GM21360 (cell line): ENCODE results near the gene SLC51B.
"Not testable (repeated sequence)": the region's sequence is repeated elsewhere in the genome, so short reads cannot be mapped to it uniquely, and the experiment has no call there.

ENCODE experiments used
- ATAC-seq: cut with Tn5 transposase; IDR thresholded peaks from one replicate; pipeline ENCODE4 v1.9.1; 2021; ENCODE audit warnings: mild to moderate bottlenecking, moderate library complexity; ENCODE audit not compliant: unreplicated experiment

The SLC51B gene

DNA sequence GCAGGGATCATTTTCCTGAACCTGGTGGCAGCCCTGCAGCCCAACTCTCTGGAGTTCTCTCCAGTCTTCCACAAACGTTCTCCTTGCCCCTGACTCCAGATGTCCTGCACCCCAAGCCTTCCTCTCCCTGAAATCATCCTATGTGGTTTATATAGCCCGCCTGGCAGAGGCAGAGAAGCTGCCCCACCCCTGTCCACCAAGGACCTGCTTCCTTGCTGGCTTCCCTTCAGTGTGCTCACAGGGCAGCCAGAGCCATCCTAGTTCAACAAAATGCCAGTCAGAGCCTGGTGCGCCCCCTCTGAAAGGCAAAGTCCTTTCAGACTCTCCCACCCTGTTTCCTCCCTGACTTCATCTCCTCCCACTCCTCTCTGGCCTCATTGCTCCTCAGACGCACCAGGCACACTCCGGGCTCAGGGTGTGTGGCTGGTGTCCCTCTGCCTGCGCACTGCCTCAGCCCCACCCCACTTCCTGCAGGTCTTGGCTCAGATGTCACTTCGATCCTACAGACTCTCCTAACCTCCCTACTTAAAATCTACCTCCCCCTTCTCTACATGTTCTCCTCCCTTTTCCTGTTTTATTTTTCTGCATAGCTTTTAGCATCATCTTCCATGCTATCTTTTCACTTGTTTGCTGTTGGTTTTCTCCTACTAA, 37.2 kb downstream of the SLC51B start:
- no peak for ATAC-seq

GRCh38 chr15:65083262-65083701, 38.1 kb downstream of the SLC51B start:
- ATAC-seq: no peak

- ATAC-seq: no peak
Measured at GRCh38 chr15:65084500-65085206, 39.5 kb downstream of the SLC51B start.

DNA sequence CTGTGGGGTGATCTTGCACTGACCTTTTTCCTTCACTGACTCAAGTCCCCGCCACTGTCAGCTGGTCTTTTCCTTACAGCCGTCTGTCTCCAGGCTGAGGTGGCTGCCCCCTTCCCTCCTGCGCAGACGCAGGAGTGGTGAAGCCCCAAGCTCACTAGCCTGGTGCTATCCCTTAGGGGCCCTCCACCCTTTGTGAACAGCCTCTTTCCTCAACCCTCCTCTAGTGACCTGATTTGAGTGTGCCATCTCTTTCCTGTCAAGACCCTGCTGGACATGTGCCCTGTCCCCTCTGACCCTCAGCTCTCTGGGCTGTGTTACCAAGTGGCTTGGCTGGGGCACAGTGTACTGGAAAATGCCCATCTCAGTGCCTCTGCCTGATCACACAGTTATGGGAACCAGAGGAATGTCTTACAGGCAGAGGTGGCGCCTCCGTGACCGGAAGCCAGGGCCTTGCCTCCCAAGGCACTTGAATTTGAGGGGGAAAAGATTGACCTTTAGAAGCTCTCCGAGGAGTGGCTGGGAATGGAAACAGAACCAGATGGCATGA, 40.1 kb downstream of the SLC51B start:
- no peak for ATAC-seq

GRCh38 chr15:65085990-65086679, 40.9 kb downstream of the SLC51B start:
- no peak for ATAC-seq

- no peak for ATAC-seq
Measured at GRCh38 chr15:65086680-65087111, 41.5 kb downstream of the SLC51B start.

DNA sequence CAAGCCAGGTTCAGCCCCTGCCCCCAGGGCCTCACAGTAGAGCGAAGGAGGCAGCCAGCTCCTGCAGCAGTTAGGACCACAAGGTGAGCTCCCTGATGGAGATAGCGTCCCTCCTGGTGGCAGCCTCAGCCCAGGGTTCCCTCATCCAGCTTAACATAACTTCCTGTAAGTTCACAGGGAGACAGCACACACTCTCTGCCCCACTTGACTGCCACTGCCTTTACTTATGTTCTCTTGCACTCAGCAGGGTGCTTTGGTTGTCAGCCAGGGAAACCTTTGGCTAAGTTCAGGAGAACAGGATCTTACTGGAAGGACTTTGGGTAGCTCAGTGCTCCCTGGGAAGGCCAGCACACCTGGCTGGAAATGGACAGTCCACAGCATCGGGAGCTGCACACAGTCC, 42.2 kb downstream of the SLC51B start:
- ATAC-seq: no peak

DNA sequence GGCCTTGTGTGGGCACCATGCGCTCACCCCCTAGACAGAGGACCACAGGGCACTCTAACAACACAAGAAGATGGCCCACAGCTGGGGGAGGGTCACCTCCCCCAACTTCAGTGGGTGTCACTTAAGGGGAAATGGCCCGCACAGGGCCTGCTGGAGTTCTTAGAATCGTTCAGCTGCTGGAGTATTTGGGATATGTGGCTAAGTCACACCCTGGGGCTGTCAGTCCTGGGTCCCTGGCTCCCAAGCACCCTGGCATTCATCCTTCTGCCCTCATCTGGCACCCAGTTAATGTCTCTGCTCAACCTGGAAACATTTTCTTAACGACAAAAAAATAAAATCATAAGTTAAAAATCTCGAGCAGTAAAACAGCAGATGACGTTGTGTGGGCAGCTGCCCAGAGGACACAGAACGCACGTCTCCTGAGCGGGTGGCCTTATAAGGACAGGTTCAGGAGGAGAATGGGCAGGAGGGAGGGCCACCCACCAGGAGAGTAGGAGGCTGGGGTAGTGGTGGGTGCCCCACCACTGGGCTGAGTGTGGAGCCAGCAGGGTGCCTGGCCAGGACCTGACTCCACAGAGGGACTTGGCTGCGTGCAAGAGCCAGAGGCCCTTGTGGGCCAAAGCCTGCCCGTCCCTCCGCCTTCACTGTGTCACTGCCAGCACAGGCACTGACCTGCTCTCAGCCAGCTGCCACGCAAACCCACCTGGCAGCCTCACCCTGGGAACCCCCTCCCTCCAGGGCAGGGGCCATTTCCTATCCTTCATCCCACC, 42.9 kb downstream of the SLC51B start:
- no peak for ATAC-seq

DNA sequence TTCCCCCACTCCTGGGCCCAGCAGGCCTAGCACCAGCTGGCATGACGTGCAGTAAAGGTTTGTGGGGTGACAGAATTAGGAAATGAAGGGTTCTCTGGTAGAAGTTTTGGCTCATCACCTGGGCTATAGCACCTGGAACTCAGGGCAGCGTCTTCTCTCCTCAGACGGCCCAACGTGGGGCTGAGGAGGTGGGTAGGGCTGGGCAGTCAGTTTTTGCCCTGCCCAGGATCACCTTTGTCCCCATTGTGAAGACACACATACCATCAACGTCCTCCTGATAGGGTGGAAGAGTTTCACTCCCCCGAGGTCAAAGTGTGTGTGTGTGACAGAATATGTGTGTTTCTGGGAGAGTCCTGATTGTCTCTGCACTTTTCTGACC, 43.4 kb downstream of the SLC51B start:
- ATAC-seq: no peak

- no peak for ATAC-seq
Measured at GRCh38 chr15:65089206-65089824, 44.1 kb downstream of the SLC51B start.

GRCh38 chr15:65091946-65092770, 47.0 kb downstream of the SLC51B start:
- ATAC-seq: no peak

DNA sequence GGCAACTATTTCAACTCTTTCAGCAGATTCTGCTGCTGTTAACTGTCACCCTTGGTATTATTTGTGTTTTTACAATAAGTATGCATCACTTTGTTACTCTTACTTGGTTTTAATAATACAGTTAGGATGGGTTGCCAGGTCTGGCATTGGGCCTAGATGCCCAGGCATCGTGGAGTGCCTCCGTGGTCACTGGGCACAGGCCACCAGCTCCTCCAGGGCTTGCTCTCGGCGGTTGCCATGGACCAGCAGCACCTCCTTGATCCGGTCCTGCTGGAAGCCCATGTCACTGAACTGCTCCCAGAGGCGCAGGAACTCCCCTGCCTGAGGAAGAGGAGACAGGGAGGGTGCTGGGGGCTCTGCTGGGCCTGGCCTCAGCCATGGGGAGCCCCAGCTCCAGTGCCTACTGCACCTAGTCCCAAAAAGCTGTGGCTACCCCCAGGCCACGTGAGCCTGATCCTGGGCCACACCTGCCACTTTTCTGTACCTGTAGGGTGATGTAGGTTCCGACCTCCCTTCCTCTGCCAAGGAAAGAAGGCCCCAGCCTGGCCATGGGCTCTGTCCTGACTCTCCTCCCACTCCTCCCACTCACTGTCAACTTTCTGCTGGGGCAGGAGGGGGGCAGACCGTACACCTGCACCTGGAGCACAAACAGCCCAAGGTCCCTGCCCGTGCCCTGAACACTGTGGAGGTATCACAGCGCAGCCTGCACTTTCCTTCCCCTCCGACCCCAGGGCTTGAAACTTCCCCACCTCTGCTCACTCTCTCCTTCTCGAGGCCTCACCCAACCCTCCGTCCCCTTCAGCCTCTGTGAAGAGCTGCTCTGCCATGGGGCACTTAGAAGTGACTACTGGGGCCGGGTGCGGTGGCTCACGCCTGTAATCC, 48.0 kb downstream of the SLC51B start:
- no peak for ATAC-seq

GRCh38 chr15:65093793-65094170, 48.6 kb downstream of the SLC51B start:
- ATAC-seq: not testable (repeated sequence)

- ATAC-seq: no peak
Measured at GRCh38 chr15:65094294-65094995, 49.3 kb downstream of the SLC51B start.

GRCh38 chr15:65095011-65095746, 50.0 kb downstream of the SLC51B start:
- no peak for ATAC-seq

DNA sequence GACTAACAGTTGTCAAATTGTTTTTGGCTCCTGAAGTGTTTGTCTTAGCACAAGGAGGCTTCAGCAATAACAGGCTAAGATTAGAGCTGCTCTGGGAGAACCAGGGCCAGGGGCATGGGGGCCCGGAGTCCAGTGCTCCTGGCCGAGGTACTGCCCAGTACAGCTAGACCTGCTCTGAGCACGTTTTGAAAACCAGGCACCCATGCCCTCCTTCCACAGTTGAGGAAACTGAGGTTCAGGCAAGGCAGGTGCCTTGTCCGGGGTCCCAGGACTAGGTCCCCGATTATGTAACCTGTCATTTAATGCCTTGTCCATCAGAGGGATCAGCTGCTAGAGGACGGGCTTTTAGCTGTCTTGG, 50.5 kb downstream of the SLC51B start:
- no peak for ATAC-seq
